NAMALWA (cell line): ENCODE results near the gene LSM3.

Experiments
- DNase-seq: peaks from one replicate; pipeline ENCODE4 v3.0.0-alpha.2; 2015; ENCODE audit warnings: low spot score

The LSM3 gene

GRCh38 chr3:14241716-14242115 is 63.1 kb downstream of the LSM3 start:
- DNase-seq, result no peak

- no peak for DNase-seq
These were observed 64.1 kb downstream of the LSM3 start for GRCh38 chr3:14242490-14243311.

GRCh38 chr3:14243782-14244181 is 65.2 kb downstream of the LSM3 start:
- DNase-seq, result no peak

- no peak for DNase-seq
These were observed 66.1 kb downstream of the LSM3 start for GRCh38 chr3:14244521-14245247.

- DNase-seq, result no peak
These were observed 66.6 kb downstream of the LSM3 start for GRCh38 chr3:14245248-14245639.

- DNase-seq, result no peak
These were observed 67.2 kb downstream of the LSM3 start for GRCh38 chr3:14245822-14246221.

- no peak for DNase-seq
These were observed 67.8 kb downstream of the LSM3 start for GRCh38 chr3:14246414-14246813.

GRCh38 chr3:14248477-14248848 is 69.8 kb downstream of the LSM3 start:
- DNase-seq, result no peak

GRCh38 chr3:14248849-14249523 is 70.4 kb downstream of the LSM3 start:
- no peak for DNase-seq
